H9 (cell line): ENCODE measurements around the gene PTGS1. TPM values are rescaled to one million over a fixed set of nuclear protein-coding genes. Genes with fewer than 3 reads are reported as not detected.

Experiments
- DNase-seq: peaks from one replicate; pipeline ENCODE4 v3.0.0-alpha.2; 2017
- H2AFZ ChIP-seq: one replicate; pipeline ENCODE4 v1.6.1; 2013; ENCODE audit warnings: mild to moderate bottlenecking, low read length, control low read depth, moderate library complexity
- H2AK5ac ChIP-seq: 2 replicates; pipeline ENCODE4 v1.6.1; 2013; ENCODE audit warnings: low read length, control low read depth, mixed read lengths; ENCODE audit not compliant: insufficient read length
- H2BK120ac ChIP-seq: one replicate; pipeline ENCODE4 v1.6.1; 2013; ENCODE audit warnings: low read depth, mild to moderate bottlenecking, low read length, control low read depth, inconsistent platforms; ENCODE audit not compliant: poor library complexity, severe bottlenecking
- H2BK12ac ChIP-seq: 2 replicates; pipeline ENCODE4 v1.6.1; 2013; ENCODE audit warnings: low read length, control low read depth, mixed read lengths, low read depth; ENCODE audit not compliant: insufficient read length
- H2BK15ac ChIP-seq: 2 replicates; pipeline ENCODE4 v1.6.1; 2013; ENCODE audit warnings: low read depth, low read length, control low read depth
- H2BK20ac ChIP-seq: one replicate; pipeline ENCODE4 v1.6.1; 2013; ENCODE audit warnings: low read depth, mild to moderate bottlenecking, low read length, control low read depth, inconsistent platforms; ENCODE audit not compliant: poor library complexity, severe bottlenecking
- H2BK5ac ChIP-seq: 2 replicates; pipeline ENCODE4 v1.6.1; 2013; ENCODE audit warnings: low read length, control low read depth, mixed read lengths; ENCODE audit not compliant: insufficient read length
- H3K14ac ChIP-seq: 2 replicates; pipeline ENCODE4 v1.6.1; 2013; ENCODE audit warnings: low read length, control low read depth; ENCODE audit not compliant: insufficient read depth
- H3K18ac ChIP-seq: 2 replicates; pipeline ENCODE4 v1.6.1; 2013; ENCODE audit warnings: low read depth, mild to moderate bottlenecking, mixed read lengths, low read length, control low read depth; ENCODE audit not compliant: insufficient read length
- H3K23ac ChIP-seq: 2 replicates; pipeline ENCODE4 v1.6.1; 2013; ENCODE audit warnings: low read length, control low read depth, mixed read lengths, low read depth; ENCODE audit not compliant: insufficient read length
- H3K23me2 ChIP-seq: 2 replicates; pipeline ENCODE4 v1.6.1; 2013; ENCODE audit warnings: low read depth, mild to moderate bottlenecking, mixed read lengths, low read length, control low read depth; ENCODE audit not compliant: insufficient read length, poor library complexity, severe bottlenecking
- H3K27ac ChIP-seq: 2 replicates; pipeline ENCODE4 v1.5.1; 2013; ENCODE audit warnings: low read length, control low read depth, mixed read lengths, low read depth; ENCODE audit not compliant: insufficient read length
- H3K27me3 ChIP-seq: 2 replicates; pipeline ENCODE4 v1.6.1; 2013; ENCODE audit warnings: low read length, control low read depth, inconsistent platforms; ENCODE audit not compliant: insufficient read depth
- H3K4ac ChIP-seq: 2 replicates; pipeline ENCODE4 v1.6.1; 2013; ENCODE audit warnings: low read depth, mild to moderate bottlenecking, control low read depth, inconsistent platforms, low read length, moderate library complexity
- H3K4me1 ChIP-seq: 2 replicates; pipeline ENCODE4 v1.6.1; 2013; ENCODE audit warnings: low read length, control low read depth, inconsistent platforms; ENCODE audit not compliant: insufficient read depth
- H3K4me2 ChIP-seq: 2 replicates; pipeline ENCODE4 v1.6.1; 2013; ENCODE audit warnings: low read length, control low read depth, mixed read lengths; ENCODE audit not compliant: insufficient read length, insufficient read depth
- H3K56ac ChIP-seq: 2 replicates; pipeline ENCODE4 v1.6.1; 2013; ENCODE audit warnings: low read depth, mild to moderate bottlenecking, mixed read lengths, low read length, control low read depth; ENCODE audit not compliant: insufficient read length
- H3K79me1 ChIP-seq: 2 replicates; pipeline ENCODE4 v1.6.1; 2013; ENCODE audit warnings: low read depth, mild to moderate bottlenecking, moderate library complexity, low read length, control low read depth, inconsistent platforms; ENCODE audit not compliant: insufficient read depth, poor library complexity, severe bottlenecking
- H3K79me2 ChIP-seq: 2 replicates; pipeline ENCODE4 v1.6.1; 2013; ENCODE audit warnings: low read length, control low read depth, inconsistent platforms; ENCODE audit not compliant: insufficient read depth
- H3K9ac ChIP-seq: 2 replicates; pipeline ENCODE4 v1.6.1; 2013; ENCODE audit warnings: low read length, control low read depth, mixed read lengths; ENCODE audit not compliant: insufficient read length; ENCODE audit errors: extremely low read depth
- H3K9me3 ChIP-seq: one replicate; pipeline ENCODE4 v1.6.1; 2013; ENCODE audit warnings: low read depth, low read length, inconsistent platforms; ENCODE audit not compliant: control insufficient read depth
- H3T11ph ChIP-seq: one replicate; pipeline ENCODE4 v1.6.1; 2013; ENCODE audit warnings: mild to moderate bottlenecking, low read length, control low read depth, inconsistent platforms
- H4K20me1 ChIP-seq: one replicate; pipeline ENCODE4 v1.6.1; 2013; ENCODE audit not compliant: control insufficient read depth, insufficient read length, insufficient read depth
- H4K5ac ChIP-seq: 2 replicates; pipeline ENCODE4 v1.6.1; 2013; ENCODE audit warnings: low read depth, mild to moderate bottlenecking, mixed read lengths, low read length, control low read depth; ENCODE audit not compliant: insufficient read length
- H4K8ac ChIP-seq: replicated peaks from 2 replicates; pipeline ENCODE4 v1.6.1; 2013; ENCODE audit warnings: low read length, control low read depth, mixed read lengths, low read depth; ENCODE audit not compliant: insufficient read length
- H4K91ac ChIP-seq: 2 replicates; pipeline ENCODE4 v1.6.1; 2013; ENCODE audit warnings: low read depth, mild to moderate bottlenecking, moderate library complexity, mixed read lengths, low read length, control low read depth; ENCODE audit not compliant: insufficient read length
- H3K27ac Mint-ChIP-seq, 3 experiments: 2 replicates in 2 of 3; 3 replicates in 1 of 3; pipeline ENCODE4 v1.8.0; 2020 to 2021; ENCODE audit warnings: mixed read lengths in 3 of 3, mild to moderate bottlenecking in 1 of 3, moderate library complexity in 1 of 3
- H3K27me3 Mint-ChIP-seq: 2 replicates; pipeline ENCODE4 v1.8.0; 2021; ENCODE audit warnings: low read depth, mild to moderate bottlenecking, moderate library complexity, mixed read lengths
- H3K36me3 Mint-ChIP-seq, 3 experiments: 2 replicates in 2 of 3; 3 replicates in 1 of 3; pipeline ENCODE4 v1.8.0; 2020 to 2021; ENCODE audit warnings: low read depth in 3 of 3, mixed read lengths in 3 of 3; ENCODE audit not compliant: insufficient read depth in 1 of 3
- H3K4me1 Mint-ChIP-seq, 2 experiments: 2 replicates each; pipeline ENCODE4 v1.8.0; 2020; ENCODE audit warnings: mixed read lengths in 2 of 2
- H3K4me3 Mint-ChIP-seq, 2 experiments: 2 replicates in 1 of 2; 3 replicates in 1 of 2; pipeline ENCODE4 v1.8.0; 2020 to 2021; ENCODE audit warnings: mild to moderate bottlenecking in 2 of 2, mixed read lengths in 2 of 2, moderate library complexity in 1 of 2
- H3K9me3 Mint-ChIP-seq, 2 experiments: 2 replicates in 1 of 2; 3 replicates in 1 of 2; pipeline ENCODE4 v1.8.0; 2020; ENCODE audit warnings: mild to moderate bottlenecking in 2 of 2, mixed read lengths in 2 of 2, moderate library complexity in 1 of 2
- CTCF ChIP-seq: fragments of 200-600 bp; sonication (generic); conservative IDR thresholded peaks from 3 replicates; pipeline ENCODE4 v1.8.0; 2021; ENCODE audit warnings: antibody characterized with exemption, mild to moderate bottlenecking
- WGBS: extraction: QIAGEN DNeasy Blood & Tissue Kit; methylation state at CpG from one replicate; pipeline ENCODE4 v1.1.7; 2013; ENCODE audit warnings: missing lambda C conversion rate, low lambda C conversion rate, mixed read lengths; ENCODE audit not compliant: insufficient read length; ENCODE audit errors: extremely low coverage; 5-methylcytosine and 5-hydroxymethylcytosine counted together
- total RNA-seq: library from RNA; stranded (reverse); gene quantifications from 2 replicates; pipeline ENCODE4 v1.2.1, GENCODE V29; 2021

The PTGS1 gene
- total RNA-seq, 1 experiment from 2014 or later: 1.3 TPM

GRCh38 chr9:122392714-122393113, 21.9 kb downstream of the PTGS1 start:
- Histone ChIP-seq H3T11ph (no peak overlapping the region), H3K56ac (no peak overlapping the region), H2AK5ac (no peak overlapping the region), H3K18ac (no peak overlapping the region), H4K91ac (no peak overlapping the region), H2BK20ac (no peak overlapping the region), H3K9me3 (no peaks in the 10 kb centered on the region), H2BK15ac (no peak overlapping the region), H3K27ac (no peak overlapping the region), H2AFZ (no peak overlapping the region), H4K20me1 (no peaks in the 10 kb centered on the region), H3K14ac (no peak overlapping the region), H3K27me3 (no peaks in the 10 kb centered on the region; the same call in 1 of the 2 replicates), H3K23me2 (no peaks in the 10 kb centered on the region), H3K79me1 (no peaks in the 10 kb centered on the region), H3K9ac (no peak overlapping the region), H3K4me2 (no peak overlapping the region), H2BK12ac (no peak overlapping the region), H4K5ac (no peak overlapping the region), H2BK5ac (no peak overlapping the region), H4K8ac (no peak overlapping the region), H2BK120ac (no peak overlapping the region), H3K4me1 (peaks cover 1% of the 10 kb centered on the region), H3K4ac (no peak overlapping the region), H3K23ac (no peak overlapping the region), H3K79me2 (no peaks in the 10 kb centered on the region)
- Mint-ChIP-seq H3K36me3 (no peaks in the 10 kb centered on the region), H3K4me3 (no peak overlapping the region), H3K27me3 (no peaks in the 10 kb centered on the region; the same call in none of the 2 replicates), H3K27ac (no peak overlapping the region), H3K4me1 (peaks cover 5% of the 10 kb centered on the region in 2 experiments), H3K9me3 (no peaks in the 10 kb centered on the region)
- TF ChIP-seq CTCF: no peak
- no peak for DNase-seq
- no CpG with 5 or more reads among the region's 2 CpGs for WGBS
